Measurements from ENCODE around the gene TAF3. TPM values are rescaled to one million over a fixed set of nuclear protein-coding genes. Genes with fewer than 3 reads are reported as not detected.
A peak's percentile ranks its signal among the peaks of the same experiment; 100 is the strongest.

The TAF3 gene
- total RNA-seq, 1 donor from 2014 or later = 4.8 TPM

DNA sequence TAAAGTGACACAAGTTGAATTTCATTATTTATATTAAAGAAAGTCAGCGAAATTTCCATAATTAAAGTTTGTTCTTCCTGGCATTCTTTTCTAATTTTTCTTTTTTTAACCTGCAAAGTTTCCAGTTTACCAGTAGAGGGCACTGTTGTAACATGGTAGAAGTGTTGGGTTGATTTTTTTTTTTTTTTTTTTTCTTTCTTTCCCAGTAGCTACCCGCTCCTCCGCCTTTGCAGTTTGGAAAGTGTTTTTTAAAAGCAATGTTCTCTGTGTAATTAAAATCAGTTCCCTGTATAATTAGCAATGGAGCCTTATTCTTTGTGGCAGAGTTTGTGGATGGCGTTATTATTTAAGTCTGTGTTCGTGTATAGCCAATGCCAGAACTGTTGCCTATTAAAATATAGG is 53.7 kb downstream of the TAF3 start:
- Histone ChIP-seq H3K27me3 (ENCODE audit: control insufficient read depth, insufficient read depth, low read length) (no peaks in the 10 kb centered on the region), H3K36me3 (ENCODE audit: control insufficient read depth, insufficient read depth, low read length) (no peaks in the 10 kb centered on the region), H3K4me3 (ENCODE audit: low read depth, low read length) (peak overlapping the region; percentile 25)
- TF ChIP-seq CTCF (IDR thresholded peaks at IDR 0.05; ENCODE audit: insufficient read depth, low read length, poor library complexity, severe bottlenecking) = peak; percentile 60
- DNase-seq (ENCODE audit: low read depth) = no peak

GRCh38 chr10:7874864-7875263 is 56.6 kb downstream of the TAF3 start:
- no peak for DNase-seq (ENCODE audit: low read depth)
- H3K4me3 ChIP-seq (ENCODE audit: low read depth, low read length) = no peak overlapping the region
- H3K27me3 ChIP-seq (ENCODE audit: control insufficient read depth, insufficient read depth, low read length) = no peaks in the 10 kb centered on the region
- no peak for TF ChIP-seq CTCF (IDR thresholded peaks at IDR 0.05; ENCODE audit: insufficient read depth, low read length, poor library complexity, severe bottlenecking)
- H3K36me3 ChIP-seq (ENCODE audit: control insufficient read depth, insufficient read depth, low read length) = no peaks in the 10 kb centered on the region

- Histone ChIP-seq H3K27me3 (ENCODE audit: control insufficient read depth, insufficient read depth, low read length) (no peaks in the 10 kb centered on the region), H3K36me3 (ENCODE audit: control insufficient read depth, insufficient read depth, low read length) (no peaks in the 10 kb centered on the region), H3K4me3 (ENCODE audit: low read depth, low read length) (no peak overlapping the region)
- no peak for DNase-seq (ENCODE audit: low read depth)
- no peak for TF ChIP-seq CTCF (IDR thresholded peaks at IDR 0.05; ENCODE audit: insufficient read depth, low read length, poor library complexity, severe bottlenecking)
Observed at GRCh38 chr10:7876541-7877127, 58.3 kb downstream of the TAF3 start.

DNA sequence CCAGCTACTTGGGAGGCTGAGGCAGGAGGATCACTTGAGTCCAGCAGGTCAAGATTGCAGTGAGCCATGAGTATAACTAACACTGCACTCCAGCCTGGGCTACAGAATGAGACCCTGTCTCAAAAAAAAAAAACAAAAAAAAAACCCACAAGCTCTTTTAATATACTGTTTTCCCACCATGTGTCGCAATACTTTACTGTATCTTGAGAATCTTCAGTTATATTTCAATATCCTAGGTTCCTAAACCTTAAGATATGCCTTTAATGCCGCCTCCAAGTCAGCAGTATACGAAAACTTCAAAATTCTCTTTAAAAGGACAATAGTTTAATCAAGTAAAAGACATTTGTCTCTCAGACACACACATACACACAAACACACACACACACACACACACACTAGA is 62.8 kb downstream of the TAF3 start:
- Histone ChIP-seq H3K27me3 (ENCODE audit: control insufficient read depth, insufficient read depth, low read length) (no peaks in the 10 kb centered on the region), H3K36me3 (ENCODE audit: control insufficient read depth, insufficient read depth, low read length) (no peaks in the 10 kb centered on the region)
- no peak for TF ChIP-seq CTCF (IDR thresholded peaks at IDR 0.05; ENCODE audit: insufficient read depth, low read length, poor library complexity, severe bottlenecking)

DNA sequence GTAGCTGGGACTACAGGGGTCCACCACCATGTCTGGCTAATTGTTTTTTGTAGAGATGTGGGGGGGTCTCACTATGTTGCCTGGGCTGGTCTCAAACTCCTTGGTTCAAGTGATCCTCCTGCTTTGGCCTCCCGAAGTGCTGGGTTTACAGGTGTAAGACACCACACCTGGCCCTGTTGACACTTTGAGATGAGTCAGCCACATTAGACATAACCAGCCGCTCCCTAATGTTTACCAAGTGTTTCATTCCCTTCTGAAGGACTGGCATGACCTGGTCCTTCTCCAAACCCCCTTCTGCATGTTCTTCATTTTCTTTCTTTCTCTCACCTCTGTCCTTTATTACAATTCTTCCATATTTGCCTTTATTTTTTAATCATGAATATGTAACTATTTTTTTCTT is 67.8 kb downstream of the TAF3 start:
- DNase-seq (ENCODE audit: low read depth) = no peak
- Histone ChIP-seq H3K36me3 (ENCODE audit: control insufficient read depth, insufficient read depth, low read length) (no peaks in the 10 kb centered on the region), H3K4me3 (ENCODE audit: low read depth, low read length) (no peak overlapping the region), H3K27me3 (ENCODE audit: control insufficient read depth, insufficient read depth, low read length) (no peaks in the 10 kb centered on the region)
- no peak for TF ChIP-seq CTCF (IDR thresholded peaks at IDR 0.05; ENCODE audit: insufficient read depth, low read length, poor library complexity, severe bottlenecking)

More for the DNA sequence above, 62.8 kb downstream of the TAF3 start:
- no peak for DNase-seq (ENCODE audit: low read depth)
- H3K4me3 ChIP-seq (ENCODE audit: low read depth, low read length) = no peak overlapping the region

GRCh38 chr10:7887174-7887816 is 69.0 kb downstream of the TAF3 start:
- no peak overlapping the region for H3K4me3 ChIP-seq (ENCODE audit: low read depth, low read length)
- H3K36me3 ChIP-seq (ENCODE audit: control insufficient read depth, insufficient read depth, low read length) = no peaks in the 10 kb centered on the region
- no peaks in the 10 kb centered on the region for H3K27me3 ChIP-seq (ENCODE audit: control insufficient read depth, insufficient read depth, low read length)
- no peak for TF ChIP-seq CTCF (IDR thresholded peaks at IDR 0.05; ENCODE audit: insufficient read depth, low read length, poor library complexity, severe bottlenecking)
- no peak for DNase-seq (ENCODE audit: low read depth)
